K562 (cell line): ENCODE measurements around the gene ARL8A.
A peak's percentile ranks its signal among the peaks of the same experiment; 100 is the strongest.

Experiments
- ATF6 ChIP-seq: sonication (generic); formaldehyde crosslinking; IDR thresholded peaks from 2 replicates; pipeline ENCODE4 v1.4.0; 2020; ENCODE audit warnings: mild to moderate bottlenecking, missing genetic modification reagents
- CREB5 ChIP-seq: fragments of 250-450 bp; sonication (Bioruptor Pico); IDR thresholded peaks from 2 replicates; pipeline ENCODE4 v1.5.0; 2020; ENCODE audit warnings: mild to moderate bottlenecking
- ERF ChIP-seq: fragments of 450-650 bp; formaldehyde crosslinking; IDR thresholded peaks from 2 replicates; pipeline ENCODE4 v1.4.0; 2020; ENCODE audit warnings: mild to moderate bottlenecking, mixed read lengths
- EZH2 ChIP-seq: IDR thresholded peaks from 2 replicates; pipeline ENCODE4 v1.6.1; 2012; ENCODE audit warnings: low read depth, mild to moderate bottlenecking, inconsistent platforms, low read length, borderline replicate concordance
- HDAC8 ChIP-seq: fragments of 450-650 bp; IDR thresholded peaks from 2 replicates; pipeline ENCODE4 v1.6.1; 2016; ENCODE audit warnings: mild to moderate bottlenecking, missing genetic modification characterization, moderate library complexity, missing compliant biosample characterization
- KLF16 ChIP-seq: IDR thresholded peaks from 2 replicates; pipeline ENCODE4 v1.6.1; 2016; ENCODE audit warnings: antibody characterized with exemption
- RBFOX2 ChIP-seq: fragments of 200-400 bp; formaldehyde crosslinking; IDR thresholded peaks from 2 replicates; pipeline ENCODE4 v1.6.1; 2017; ENCODE audit warnings: low read depth, mild to moderate bottlenecking, low read length, moderate library complexity
- USF2 ChIP-seq: sonication (generic); formaldehyde crosslinking; IDR thresholded peaks from 2 replicates; pipeline ENCODE4 v1.5.0; 2020; ENCODE audit warnings: missing genetic modification reagents
- ZKSCAN1 ChIP-seq: fragments of 150-350 bp; IDR thresholded peaks from 2 replicates; pipeline ENCODE4 v1.6.1; 2016; ENCODE audit warnings: low read depth, low read length
- TF ChIP-seq, protein P1 (sequence below), 3 experiments: IDR thresholded peaks in 2 of 3; conservative IDR thresholded peaks in 1 of 3; 2 replicates each; pipeline ENCODE4 v1.5.1; 2011 to 2012; ENCODE audit warnings: low read length in 3 of 3, mild to moderate bottlenecking in 3 of 3, control low read depth in 2 of 3, improper control_type of control experiment in 1 of 3, inconsistent platforms in 1 of 3, low read depth in 1 of 3, mixed read lengths in 1 of 3, moderate library complexity in 1 of 3; ENCODE audit not compliant: insufficient read depth in 2 of 3
- TF ChIP-seq, protein P2 (sequence below): IDR thresholded peaks from 3 replicates; pipeline ENCODE4 v1.6.1; 2011; ENCODE audit warnings: borderline replicate concordance, mild to moderate bottlenecking, moderate library complexity; ENCODE audit not compliant: insufficient read length; ENCODE audit errors: extremely low read depth
- TF ChIP-seq, protein P3 (sequence below): sonication (generic); formaldehyde crosslinking; IDR thresholded peaks from 2 replicates; pipeline ENCODE4 v1.8.1; 2022; ENCODE audit warnings: missing genetic modification reagents
- TF ChIP-seq, protein P4 (sequence below): sonication (generic); formaldehyde crosslinking; IDR thresholded peaks from 2 replicates; pipeline ENCODE4 v1.8.1; 2022; ENCODE audit warnings: missing genetic modification reagents
- TF ChIP-seq, protein P5 (sequence below): fragments of 250-450 bp; sonication (Bioruptor Pico); IDR thresholded peaks from 2 replicates; pipeline ENCODE4 v1.5.1; 2021; ENCODE audit warnings: mild to moderate bottlenecking

DNA sequence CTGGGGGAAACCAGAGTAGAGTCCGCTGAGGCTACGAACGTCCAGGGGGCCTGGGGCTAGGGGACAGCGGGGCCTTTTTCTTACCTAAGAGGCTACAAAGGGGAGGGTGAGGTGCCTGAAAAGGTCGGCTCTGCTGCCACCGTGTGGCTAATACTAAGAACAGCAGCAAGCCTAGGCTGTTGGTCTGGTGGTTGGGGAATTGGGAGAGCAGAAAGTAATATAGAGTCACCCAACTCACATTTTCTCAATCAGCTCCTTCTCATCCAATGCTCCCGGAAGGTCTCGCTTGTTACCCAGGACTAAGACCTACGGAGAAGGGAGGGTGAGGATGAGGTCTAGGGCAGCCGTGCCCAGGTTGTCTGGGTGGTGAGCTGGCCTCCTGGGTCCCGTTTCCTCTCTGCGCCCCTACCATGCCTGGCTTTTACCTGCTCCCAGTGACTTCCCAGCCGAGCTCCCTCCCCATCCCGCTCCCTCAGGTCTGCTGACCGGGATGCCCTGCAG, 9.3 kb downstream of the ARL8A start:
- TF ChIP-seq RBFOX2, result no peak
- TF ChIP-seq, protein P1, sequence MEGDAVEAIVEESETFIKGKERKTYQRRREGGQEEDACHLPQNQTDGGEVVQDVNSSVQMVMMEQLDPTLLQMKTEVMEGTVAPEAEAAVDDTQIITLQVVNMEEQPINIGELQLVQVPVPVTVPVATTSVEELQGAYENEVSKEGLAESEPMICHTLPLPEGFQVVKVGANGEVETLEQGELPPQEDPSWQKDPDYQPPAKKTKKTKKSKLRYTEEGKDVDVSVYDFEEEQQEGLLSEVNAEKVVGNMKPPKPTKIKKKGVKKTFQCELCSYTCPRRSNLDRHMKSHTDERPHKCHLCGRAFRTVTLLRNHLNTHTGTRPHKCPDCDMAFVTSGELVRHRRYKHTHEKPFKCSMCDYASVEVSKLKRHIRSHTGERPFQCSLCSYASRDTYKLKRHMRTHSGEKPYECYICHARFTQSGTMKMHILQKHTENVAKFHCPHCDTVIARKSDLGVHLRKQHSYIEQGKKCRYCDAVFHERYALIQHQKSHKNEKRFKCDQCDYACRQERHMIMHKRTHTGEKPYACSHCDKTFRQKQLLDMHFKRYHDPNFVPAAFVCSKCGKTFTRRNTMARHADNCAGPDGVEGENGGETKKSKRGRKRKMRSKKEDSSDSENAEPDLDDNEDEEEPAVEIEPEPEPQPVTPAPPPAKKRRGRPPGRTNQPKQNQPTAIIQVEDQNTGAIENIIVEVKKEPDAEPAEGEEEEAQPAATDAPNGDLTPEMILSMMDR (IDR thresholded peaks at IDR 0.05 in 2 of 3, conservative IDR thresholded peaks at IDR 0.05 in 1 of 3; ENCODE audit: insufficient read depth in 2 of 3, low read depth in 1 of 3, low read length in 3 of 3), result peak; percentile 83 to 95 (median 86)
- TF ChIP-seq, protein P2, sequence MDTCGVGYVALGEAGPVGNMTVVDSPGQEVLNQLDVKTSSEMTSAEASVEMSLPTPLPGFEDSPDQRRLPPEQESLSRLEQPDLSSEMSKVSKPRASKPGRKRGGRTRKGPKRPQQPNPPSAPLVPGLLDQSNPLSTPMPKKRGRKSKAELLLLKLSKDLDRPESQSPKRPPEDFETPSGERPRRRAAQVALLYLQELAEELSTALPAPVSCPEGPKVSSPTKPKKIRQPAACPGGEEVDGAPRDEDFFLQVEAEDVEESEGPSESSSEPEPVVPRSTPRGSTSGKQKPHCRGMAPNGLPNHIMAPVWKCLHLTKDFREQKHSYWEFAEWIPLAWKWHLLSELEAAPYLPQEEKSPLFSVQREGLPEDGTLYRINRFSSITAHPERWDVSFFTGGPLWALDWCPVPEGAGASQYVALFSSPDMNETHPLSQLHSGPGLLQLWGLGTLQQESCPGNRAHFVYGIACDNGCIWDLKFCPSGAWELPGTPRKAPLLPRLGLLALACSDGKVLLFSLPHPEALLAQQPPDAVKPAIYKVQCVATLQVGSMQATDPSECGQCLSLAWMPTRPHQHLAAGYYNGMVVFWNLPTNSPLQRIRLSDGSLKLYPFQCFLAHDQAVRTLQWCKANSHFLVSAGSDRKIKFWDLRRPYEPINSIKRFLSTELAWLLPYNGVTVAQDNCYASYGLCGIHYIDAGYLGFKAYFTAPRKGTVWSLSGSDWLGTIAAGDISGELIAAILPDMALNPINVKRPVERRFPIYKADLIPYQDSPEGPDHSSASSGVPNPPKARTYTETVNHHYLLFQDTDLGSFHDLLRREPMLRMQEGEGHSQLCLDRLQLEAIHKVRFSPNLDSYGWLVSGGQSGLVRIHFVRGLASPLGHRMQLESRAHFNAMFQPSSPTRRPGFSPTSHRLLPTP, result no peak
- TF ChIP-seq EZH2, result no peak
- TF ChIP-seq KLF16, result no peak
- TF ChIP-seq ERF (CRISPR knock-in tag), result no peak
- no peak for TF ChIP-seq USF2 (CRISPR knock-in tag)
- TF ChIP-seq, protein P3, sequence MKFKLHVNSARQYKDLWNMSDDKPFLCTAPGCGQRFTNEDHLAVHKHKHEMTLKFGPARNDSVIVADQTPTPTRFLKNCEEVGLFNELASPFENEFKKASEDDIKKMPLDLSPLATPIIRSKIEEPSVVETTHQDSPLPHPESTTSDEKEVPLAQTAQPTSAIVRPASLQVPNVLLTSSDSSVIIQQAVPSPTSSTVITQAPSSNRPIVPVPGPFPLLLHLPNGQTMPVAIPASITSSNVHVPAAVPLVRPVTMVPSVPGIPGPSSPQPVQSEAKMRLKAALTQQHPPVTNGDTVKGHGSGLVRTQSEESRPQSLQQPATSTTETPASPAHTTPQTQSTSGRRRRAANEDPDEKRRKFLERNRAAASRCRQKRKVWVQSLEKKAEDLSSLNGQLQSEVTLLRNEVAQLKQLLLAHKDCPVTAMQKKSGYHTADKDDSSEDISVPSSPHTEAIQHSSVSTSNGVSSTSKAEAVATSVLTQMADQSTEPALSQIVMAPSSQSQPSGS (CRISPR knock-in tag), result no peak
- no peak for TF ChIP-seq CREB5 (CRISPR knock-in tag)
- TF ChIP-seq ZKSCAN1, result no peak
- TF ChIP-seq ATF6 (CRISPR knock-in tag), result no peak
- TF ChIP-seq, protein P4, sequence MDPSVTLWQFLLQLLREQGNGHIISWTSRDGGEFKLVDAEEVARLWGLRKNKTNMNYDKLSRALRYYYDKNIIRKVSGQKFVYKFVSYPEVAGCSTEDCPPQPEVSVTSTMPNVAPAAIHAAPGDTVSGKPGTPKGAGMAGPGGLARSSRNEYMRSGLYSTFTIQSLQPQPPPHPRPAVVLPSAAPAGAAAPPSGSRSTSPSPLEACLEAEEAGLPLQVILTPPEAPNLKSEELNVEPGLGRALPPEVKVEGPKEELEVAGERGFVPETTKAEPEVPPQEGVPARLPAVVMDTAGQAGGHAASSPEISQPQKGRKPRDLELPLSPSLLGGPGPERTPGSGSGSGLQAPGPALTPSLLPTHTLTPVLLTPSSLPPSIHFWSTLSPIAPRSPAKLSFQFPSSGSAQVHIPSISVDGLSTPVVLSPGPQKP (CRISPR knock-in tag), result no peak
- TF ChIP-seq, protein P5, sequence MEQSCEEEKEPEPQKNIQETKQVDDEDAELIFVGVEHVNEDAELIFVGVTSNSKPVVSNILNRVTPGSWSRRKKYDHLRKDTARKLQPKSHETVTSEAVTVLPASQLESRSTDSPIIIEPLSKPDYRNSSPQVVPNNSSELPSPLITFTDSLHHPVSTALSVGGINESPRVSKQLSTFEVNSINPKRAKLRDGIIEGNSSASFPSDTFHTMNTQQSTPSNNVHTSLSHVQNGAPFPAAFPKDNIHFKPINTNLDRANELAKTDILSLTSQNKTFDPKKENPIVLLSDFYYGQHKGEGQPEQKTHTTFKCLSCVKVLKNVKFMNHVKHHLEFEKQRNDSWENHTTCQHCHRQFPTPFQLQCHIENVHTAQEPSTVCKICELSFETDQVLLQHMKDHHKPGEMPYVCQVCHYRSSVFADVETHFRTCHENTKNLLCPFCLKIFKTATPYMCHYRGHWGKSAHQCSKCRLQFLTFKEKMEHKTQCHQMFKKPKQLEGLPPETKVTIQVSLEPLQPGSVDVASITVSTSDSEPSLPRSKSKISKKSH (CRISPR knock-in tag), result no peak
- no peak for TF ChIP-seq HDAC8 (tag)
